HG03521 (cell line): ENCODE measurements around the gene PHKG1.
"Not testable (repeated sequence)": the region's sequence is repeated elsewhere in the genome, so short reads cannot be mapped to it uniquely, and the experiment has no call there.

Source experiments
- ATAC-seq: cut with Tn5 transposase; IDR thresholded peaks from one replicate; pipeline ENCODE4 v1.9.1; 2021; ENCODE audit warnings: mild to moderate bottlenecking, moderate library complexity; ENCODE audit not compliant: unreplicated experiment

The PHKG1 gene

DNA sequence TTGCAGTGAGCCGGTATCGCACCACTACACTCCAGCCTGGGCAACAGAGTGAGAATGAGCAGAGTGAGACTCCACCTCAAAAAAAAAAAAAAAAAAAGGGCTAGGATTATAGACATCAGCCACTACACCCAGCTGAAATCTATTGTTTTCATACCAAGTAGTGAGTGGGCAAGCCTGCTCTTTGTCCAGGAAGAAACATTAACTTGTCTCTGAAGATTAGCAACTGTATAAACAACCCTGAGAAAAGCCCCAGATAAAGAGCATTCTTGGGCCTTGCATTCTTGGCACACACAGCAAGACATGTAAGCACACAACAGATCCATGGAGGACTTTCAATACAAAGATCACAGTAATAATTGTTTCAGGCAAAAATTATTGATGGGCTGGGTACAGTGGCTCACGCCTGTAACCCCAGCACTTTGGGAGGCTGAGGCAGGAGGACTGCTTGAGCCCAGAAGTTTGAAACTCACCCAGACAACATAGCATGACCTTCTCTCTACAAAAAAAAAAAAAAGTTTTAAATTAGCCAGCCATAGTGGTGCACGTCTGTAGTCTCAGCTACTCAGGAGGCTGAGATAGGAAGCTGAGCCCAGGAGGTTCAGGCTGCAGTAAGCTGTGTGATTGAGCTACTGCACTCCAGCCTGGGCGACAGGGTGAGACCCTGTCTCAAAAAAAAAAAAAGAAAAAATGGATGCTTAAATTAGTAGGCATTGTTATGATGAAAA lies 45.9 kb downstream of the PHKG1 start:
- ATAC-seq: no peak

DNA sequence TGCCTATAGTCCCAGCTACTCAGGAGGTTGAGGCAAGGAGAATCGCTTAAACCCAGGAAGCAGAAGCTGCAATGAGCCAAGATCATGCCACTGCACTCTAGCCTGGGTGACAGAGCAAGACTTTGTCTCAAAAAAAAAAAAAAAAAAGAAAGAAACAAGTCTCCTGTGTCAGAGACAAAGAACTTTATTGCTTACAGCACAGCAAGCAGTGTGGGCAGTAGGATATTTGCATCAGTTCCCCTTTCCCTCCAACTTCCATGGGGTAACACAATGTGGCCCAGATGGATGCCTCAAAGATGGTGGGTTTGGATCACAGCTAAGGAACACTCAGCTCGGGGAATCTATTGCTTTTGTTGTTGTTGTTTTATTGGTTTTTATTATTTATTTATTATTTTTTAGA lies 47.0 kb downstream of the PHKG1 start:
- ATAC-seq: not testable (repeated sequence)

DNA sequence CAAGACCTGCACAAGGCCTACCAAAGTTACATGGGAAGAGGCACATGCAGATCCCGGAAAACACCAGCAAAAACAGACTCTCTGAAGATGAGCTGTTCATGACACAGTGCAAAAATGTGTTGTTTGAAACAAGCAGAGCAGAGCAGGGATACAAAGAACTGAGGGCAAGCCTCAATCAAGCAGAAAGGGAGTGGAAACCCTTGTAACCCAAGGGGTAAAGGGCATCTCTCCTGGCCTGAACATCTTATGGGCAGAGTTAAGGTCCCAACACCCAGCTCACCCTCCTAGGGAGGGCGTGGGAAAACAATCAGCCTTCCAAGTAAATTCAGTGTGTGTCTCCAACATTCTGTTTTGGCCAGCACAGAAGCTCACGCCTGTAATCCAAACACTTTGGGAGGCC lies 52.0 kb downstream of the PHKG1 start:
- no peak for ATAC-seq

DNA sequence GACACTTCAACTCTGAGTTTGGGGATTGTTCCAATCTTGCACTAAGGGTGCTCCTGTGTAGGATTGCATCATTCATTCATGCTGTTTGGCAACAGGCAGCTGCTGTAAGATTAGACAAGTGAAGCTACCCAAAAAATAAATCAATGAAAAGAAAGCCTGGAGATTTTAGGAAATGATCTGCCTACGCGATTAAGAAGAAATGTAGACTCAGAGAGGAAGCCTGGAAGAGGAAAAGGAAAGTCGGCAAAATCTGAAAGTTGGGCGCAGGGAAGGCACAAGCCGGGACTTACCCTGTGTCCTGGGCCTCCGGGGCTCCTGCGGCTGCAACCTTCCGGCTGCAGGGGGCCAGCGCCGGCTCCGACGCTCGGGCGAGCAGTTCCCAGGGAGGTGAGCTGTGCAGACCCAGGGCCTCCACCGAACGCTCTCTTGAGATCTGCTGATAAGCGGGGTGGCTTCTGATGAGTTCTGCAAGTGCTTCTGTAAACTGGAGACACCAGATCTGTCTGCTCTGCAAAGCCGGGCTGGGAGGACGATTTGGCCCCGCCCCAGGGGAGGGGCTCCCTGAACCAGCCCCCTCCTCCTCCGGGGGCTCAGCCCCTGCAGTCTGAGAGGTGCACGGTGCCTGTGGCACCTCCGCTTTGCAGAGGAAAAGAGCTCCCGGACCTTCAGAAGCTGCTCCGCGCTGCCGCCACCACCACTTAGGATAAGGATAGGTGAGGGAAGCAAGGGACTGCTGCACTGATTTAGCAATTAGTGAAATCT lies 58.9 kb downstream of the PHKG1 start:
- peak; percentile 93 for ATAC-seq

DNA sequence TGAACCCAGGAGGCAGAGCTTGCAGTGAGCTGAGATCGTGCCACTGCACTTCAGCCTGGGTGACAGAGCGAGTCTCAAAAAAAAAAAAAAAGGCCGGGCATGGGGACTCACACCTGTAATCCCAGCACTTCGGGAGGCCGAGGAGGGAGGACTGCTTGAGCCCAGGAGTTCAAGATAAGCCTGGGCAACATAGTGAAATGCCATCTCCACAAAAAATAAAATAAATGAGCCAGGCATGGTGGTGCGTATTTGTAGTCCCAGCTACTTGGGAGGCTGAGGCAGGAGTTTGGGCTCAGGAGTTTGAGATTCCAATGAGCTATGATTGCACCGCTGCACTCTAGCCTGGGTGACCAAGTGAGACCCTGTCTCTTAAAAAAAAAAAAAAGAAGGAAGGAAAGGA lies 60.2 kb downstream of the PHKG1 start:
- ATAC-seq: not testable (repeated sequence)

DNA sequence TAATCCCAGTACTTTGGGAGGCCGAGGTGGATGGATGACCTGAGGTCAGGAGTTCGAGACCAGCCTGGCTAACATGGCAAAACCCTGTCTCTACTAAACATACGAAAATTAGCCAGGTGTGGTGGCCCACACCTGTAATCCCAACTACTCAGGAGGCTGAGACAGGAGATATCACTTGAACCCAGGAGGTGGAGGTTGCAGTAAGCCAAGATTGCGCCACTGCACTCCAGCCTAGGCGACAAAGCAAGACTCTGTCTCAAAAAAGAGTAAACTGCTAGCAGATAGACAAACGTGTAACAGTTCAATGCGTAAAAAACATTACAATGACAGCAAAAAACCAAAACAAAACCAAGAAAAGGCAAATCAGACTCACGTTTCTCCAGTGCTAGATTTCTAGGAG lies 61.2 kb downstream of the PHKG1 start:
- not testable (repeated sequence) for ATAC-seq

DNA sequence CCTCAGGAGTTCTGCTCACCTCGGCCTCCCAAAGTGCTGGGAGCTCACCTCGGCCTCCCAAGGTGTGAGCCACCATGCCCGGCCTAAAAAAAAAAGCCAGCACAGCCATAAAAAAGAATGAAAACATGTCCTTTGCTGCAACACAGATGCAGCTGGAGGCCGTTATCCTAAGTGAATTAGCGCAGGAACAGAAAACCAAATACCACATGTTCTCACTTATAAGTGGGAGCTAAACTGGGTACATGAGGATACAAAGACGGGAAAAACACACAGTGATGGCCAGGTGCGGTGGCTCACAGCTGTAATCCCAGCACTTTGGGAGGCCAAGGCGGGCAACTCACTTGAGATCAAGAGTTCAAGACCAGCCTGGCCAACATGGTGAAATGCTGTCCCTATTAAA lies 62.4 kb downstream of the PHKG1 start:
- no peak for ATAC-seq
